Left renal pelvis (tissue), 4 donors: Measurements from ENCODE around the gene NCOR1. TPM values are rescaled to one million over a fixed set of nuclear protein-coding genes. Genes with fewer than 3 reads are reported as not detected.

ENCODE experiments used
- DNase-seq, 4 donors: peaks; one replicate each; pipeline ENCODE4 v3.0.0-alpha.2; 2013; ENCODE audit warnings: low read depth in 4 of 4, low spot score in 3 of 4
- polyA plus RNA-seq, 4 donors: library from polyadenylated mRNA; unstranded; fragments of 120-200 nt; gene quantifications; one replicate each; pipeline ENCODE4 v1.2.1, GENCODE V29; 2013; ENCODE audit not compliant: insufficient read length in 4 of 4

NCOR1 gene
- polyA plus RNA-seq, 4 donors, result 66.5 to 109 (median 108) TPM

DNA sequence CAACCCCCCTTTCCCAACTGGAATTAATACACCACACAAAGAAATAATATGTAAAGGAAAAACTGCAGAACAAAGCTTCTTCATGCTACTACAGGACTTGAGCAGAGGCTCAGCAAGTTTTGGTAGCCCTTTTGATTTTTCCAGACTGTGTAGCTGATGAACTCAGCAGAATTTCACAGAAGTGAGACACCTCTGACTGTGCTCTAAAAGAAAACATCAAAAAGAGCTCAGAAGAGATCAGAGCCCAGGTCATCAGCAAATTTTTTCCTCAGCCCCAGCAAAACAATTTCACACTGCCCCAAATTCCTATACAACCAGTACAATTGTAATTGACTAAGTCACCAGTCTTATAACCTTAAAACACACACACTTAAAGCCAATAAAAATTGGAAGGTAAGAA, 177.7 kb downstream of the NCOR1 start:
- DNase-seq, result no peak

DNA sequence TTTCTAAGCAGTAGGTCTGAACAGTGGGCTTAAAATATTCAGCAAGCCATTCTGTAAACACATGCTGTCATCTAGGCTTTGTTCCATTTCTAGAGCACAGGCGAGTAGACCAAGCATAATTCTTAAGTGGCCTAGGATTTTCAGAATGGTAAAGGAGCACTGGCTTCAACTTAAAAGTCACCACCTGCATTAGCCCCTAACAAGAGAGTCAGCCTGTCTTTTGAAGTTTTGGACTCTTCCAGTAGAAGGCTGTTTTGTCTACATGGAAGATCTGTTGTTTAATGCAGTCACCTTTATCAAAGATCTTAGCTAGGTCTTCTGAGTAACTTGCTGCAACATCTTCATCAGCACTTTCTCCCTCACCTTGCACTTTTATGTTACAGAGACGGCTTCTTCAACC, 179.1 kb downstream of the NCOR1 start:
- no peak for DNase-seq

DNA sequence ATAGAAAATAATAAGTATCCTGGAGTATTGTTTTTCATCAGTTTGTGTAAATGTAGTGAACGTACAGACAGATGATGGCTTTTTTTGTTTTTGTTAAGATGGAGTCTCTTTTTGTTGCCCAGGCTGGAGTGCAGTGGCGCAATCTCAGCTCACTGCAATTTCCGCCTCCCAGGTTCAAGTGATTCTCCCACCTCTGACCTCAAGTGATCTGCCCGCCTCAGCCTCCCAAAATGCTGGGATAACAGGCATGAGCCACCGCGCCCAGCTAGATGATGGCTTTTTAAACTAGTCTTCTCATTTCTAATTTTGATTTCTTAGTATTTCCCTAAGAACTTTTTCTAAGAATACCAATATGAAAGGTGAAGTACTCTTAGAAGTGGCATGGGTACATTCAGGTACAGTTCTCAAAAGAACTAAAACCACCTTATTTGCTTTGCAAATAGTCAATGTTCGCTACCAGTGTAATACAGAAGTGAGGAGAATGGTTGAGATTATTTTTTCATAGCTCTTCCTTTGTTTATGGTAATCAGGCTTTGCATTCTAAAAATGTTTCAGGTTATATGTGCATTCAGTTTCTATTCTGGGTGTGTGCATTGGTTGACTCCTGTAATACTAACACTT, 181.5 kb downstream of the NCOR1 start:
- DNase-seq, result no peak

DNA sequence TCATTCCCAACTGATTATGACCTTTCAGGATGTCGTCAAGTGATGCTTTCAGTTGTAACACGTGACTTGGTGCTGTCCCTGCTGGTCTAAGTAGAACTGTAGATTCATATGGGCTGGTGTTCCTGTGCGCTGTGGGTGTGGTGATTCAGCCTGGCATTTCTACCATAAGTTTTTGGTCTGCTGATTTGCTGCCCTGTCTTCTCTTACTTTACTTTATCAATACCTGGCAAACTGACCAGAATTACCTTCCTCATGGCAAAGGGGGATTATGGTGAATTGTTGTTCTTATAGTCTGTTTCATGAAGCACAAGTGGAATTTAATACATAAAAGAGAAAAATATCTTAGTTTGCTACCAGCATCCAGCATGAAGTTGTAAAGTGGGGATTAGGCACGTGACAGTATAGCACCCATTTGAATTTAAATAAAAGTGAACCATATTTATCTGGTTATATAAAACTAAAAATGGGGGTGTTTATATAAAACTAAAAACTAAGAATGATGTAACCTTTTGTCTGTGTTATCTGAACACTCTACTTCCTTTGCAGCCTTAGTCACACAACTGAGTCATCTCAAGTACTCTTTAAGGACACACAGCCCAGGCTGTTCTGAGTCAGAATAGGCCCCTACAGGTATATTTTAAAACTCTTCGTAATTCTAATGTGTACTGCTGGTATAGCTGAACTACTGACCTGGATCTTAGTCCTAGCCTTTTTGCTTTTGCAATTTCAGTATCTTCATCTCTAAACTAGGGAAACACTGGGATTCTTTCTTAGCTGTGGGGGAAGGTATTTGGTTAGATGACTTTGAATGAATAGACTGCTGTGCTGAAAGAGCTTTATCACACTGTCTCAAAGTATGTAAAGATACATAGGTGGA, 187.4 kb downstream of the NCOR1 start:
- no peak for DNase-seq

DNA sequence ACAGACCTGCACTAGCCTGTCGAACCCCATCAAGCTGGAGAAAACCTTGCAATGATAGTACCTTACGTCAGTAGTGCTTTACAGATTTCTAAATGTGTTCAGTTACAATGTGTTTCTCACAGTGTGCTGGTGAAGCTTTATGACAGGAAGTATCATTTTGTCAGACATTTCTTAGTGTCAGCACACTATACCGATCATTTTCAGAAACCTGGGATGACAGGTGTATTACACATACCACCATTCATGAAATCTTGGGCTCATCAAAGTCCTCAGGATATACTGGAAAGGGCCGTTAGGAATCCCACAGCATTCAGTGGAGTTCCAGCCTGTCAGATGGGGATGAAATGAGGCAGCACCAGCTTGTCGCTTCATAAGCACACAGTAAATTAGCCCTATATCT, 188.4 kb downstream of the NCOR1 start:
- no peak for DNase-seq

GRCh38 chr17:16025202-16025601, 190.1 kb downstream of the NCOR1 start:
- DNase-seq, result no peak

- DNase-seq, result no peak
Measured at GRCh38 chr17:16023881-16024280, 191.5 kb downstream of the NCOR1 start.

GRCh38 chr17:16019347-16019746, 196.0 kb downstream of the NCOR1 start:
- no peak for DNase-seq

GRCh38 chr17:16013943-16014407, 201.4 kb downstream of the NCOR1 start:
- DNase-seq, result no peak

- DNase-seq, result no peak
Measured at GRCh38 chr17:16007439-16007838, 207.9 kb downstream of the NCOR1 start.

- DNase-seq, result no peak
Measured at GRCh38 chr17:16005636-16006035, 209.7 kb downstream of the NCOR1 start.

DNA sequence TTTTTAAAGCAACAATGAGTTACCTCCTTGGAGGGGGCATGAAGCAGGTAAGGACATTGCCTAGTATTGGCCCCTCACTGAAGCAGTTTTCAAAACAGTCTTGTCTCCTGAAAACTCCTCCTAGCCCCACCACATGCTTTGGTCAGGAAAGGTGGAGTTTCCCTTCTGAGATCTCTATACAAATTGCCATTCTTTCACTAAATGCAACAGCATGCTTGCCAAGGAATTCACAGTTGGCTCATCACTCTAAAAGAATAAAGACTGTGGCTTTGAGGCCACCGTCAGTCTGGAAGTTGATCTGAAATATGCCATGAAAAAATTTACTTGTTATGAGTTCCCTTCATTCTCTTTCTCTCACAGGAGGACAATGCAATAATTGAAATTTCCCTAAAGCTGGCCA, 211.5 kb downstream of the NCOR1 start:
- DNase-seq, result no peak

GRCh38 chr17:16002708-16003260, 212.6 kb downstream of the NCOR1 start:
- no peak for DNase-seq

DNA sequence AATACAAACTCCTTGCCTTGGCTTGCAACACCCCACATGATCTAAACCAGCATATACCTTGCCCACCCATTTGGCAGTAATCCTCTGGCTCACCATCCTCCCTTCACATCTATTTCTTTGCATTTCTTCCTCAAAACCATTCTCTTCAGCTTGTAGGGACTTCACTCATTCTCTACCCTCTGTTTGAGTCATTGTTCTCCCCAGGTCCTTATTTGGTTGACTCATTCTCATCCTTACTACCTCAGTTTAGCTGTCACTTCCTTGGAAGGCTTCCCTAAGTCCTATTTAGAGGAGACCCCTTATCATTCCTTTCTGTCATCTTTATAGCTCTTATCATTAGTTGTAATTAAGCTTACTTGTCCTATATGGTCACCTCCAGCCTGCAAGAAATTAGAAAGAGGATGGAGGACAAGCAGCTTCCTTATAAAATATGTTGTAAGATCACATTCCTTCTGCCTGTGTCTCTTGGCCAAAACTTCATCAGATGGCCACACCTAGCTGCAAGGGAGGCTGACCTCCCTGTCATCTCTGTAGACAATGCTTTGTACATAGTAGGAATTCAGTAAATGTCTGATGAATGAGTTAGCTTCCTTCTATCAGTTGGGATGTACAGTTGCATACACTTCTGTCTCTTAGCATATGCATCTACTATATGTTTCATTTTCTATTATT, 214.0 kb downstream of the NCOR1 start:
- no peak for DNase-seq

- DNase-seq, result peak in 3 of 4 donors; percentile 16 to 21 (median 19)
Measured at GRCh38 chr17:15999974-16000827, 215.1 kb downstream of the NCOR1 start.

- DNase-seq, result peak; percentile 87 to 93 (median 90)
Measured at GRCh38 chr17:15999141-15999973, 216.0 kb downstream of the NCOR1 start, which contains the start of the genes TTC19 and ZSWIM7. TSS of gene TTC19 (plus strand) at chr17:15999824. CDS start at chr17:15999849, 25 bp downstream. TSS of gene ZSWIM7 (minus strand) at chr17:15999704. CDS start at chr17:15999594, 110 bp downstream.

DNA sequence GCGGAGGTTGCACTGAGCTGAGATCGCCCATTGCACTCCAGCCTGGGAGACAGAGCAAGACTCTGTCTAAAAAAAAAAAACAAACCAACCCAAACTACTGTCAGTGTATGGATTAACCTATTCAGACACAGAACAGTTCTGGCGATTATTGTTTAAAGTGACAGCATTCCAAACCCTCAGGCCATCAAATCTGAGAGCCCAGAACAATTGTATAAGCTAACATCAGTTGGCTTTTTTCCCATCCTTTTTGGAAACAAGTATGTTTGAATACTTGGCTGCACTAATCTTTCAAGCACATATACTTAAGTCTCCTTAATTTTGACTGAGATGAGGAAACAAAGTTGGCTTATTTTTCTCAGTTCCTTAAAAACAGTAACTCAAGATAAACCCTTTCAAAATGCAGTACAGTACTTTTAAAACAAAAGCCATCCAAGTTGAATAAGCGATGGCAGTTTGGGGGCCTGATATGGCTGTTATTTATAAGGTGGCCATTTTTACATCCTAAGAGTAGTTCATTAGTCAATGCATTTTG, 217.2 kb downstream of the NCOR1 start:
- DNase-seq, result no peak

DNA sequence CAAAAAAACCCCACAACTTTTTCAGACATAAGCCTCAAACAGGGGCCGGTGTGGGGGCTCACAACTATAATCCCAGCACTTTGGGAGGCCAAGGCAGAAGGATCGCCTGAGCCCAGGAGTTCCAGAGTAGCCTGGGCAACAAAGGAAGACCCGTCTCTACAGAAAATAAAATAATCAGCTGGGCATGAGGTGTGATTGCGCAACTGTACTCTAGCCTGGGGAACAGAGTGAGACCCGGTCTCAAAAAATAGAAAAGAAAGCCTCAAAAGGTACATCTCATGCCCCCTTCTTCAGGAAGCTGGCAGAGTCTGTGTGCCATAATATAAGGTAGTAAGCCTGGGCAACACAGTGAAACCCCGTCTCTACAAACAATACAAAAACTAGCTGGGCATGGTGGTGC, 219.0 kb downstream of the NCOR1 start:
- no peak for DNase-seq
